AG10803 (cell line): ENCODE data around the gene DENND1A.
"Not testable (repeated sequence)": the region's sequence is repeated elsewhere in the genome, so short reads cannot be mapped to it uniquely, and the experiment has no call there.

Experiments
- DNase-seq: peaks from one replicate; pipeline ENCODE4 v3.0.0; 2010; ENCODE audit warnings: low read depth
- H3K4me3 ChIP-seq: 2 replicates; pipeline ENCODE4 v1.5.1; 2011; ENCODE audit warnings: mild to moderate bottlenecking, low read length, control low read depth
- TF ChIP-seq, protein P1 (sequence below): conservative IDR thresholded peaks from 2 replicates; pipeline ENCODE4 v1.5.1; 2011; ENCODE audit warnings: mild to moderate bottlenecking, low read length, control low read depth, inconsistent platforms

DENND1A gene

DNA sequence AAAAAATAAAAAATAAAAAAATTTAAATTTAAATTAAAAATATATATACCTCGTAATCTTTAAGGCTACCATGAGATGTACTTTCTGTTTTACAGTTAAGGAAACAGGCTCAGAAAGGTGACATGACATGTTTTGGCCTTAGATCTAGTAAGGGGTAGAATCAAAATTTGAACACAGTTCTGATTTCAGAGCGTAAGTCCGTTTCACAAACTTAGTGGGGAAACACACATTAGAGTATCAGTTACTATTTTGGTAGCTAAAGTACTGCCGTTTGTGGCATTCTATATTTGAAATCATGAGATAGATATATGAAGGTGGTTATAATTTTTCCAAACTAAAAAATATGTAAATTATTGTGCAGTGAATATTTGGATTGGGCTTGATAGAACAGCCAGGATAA lies 186.2 kb downstream of the DENND1A start:
- DNase-seq, result no peak
- TF ChIP-seq, protein P1, sequence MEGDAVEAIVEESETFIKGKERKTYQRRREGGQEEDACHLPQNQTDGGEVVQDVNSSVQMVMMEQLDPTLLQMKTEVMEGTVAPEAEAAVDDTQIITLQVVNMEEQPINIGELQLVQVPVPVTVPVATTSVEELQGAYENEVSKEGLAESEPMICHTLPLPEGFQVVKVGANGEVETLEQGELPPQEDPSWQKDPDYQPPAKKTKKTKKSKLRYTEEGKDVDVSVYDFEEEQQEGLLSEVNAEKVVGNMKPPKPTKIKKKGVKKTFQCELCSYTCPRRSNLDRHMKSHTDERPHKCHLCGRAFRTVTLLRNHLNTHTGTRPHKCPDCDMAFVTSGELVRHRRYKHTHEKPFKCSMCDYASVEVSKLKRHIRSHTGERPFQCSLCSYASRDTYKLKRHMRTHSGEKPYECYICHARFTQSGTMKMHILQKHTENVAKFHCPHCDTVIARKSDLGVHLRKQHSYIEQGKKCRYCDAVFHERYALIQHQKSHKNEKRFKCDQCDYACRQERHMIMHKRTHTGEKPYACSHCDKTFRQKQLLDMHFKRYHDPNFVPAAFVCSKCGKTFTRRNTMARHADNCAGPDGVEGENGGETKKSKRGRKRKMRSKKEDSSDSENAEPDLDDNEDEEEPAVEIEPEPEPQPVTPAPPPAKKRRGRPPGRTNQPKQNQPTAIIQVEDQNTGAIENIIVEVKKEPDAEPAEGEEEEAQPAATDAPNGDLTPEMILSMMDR, result no peak
- H3K4me3 ChIP-seq, result no peak overlapping the region

DNA sequence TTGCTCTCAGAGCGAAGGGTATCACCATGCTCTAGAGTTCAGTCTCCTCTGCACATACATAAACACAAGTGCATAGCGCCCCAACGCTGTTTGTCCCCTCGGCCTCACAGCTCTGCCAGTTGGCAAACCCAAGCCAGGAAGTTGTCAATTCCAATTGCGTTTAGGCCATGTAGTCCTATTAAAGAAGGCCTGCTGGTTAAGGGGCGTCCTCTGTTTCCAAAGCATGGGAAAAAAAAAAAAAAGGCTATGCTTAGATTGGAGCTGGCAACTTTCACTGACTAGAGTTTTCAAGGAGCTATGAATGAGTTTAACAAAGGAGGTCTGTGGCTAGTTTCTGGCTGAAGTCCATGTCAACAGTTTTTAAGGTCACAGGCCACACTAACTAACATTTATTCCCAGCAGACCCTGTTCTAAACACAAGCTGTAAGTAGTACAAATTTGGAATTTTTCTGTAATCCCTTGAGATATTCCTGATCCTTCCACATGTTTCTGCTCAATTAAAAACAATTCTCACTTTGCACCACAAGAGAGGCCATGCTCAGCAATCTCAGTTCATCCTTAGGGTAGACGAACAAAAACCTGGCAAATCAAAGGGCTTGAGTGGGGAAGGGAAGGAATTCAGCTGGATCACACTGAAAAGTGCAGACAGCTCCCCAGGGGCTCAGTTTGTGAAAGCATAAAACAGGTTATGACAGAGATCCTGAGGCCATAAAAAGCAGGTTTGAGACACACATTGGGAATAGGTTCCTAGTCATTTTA lies 187.7 kb downstream of the DENND1A start:
- DNase-seq, result peak; percentile 60
- no peak overlapping the region for H3K4me3 ChIP-seq
- TF ChIP-seq, protein P1, result no peak

GRCh38 chr9:123741214-123741613 lies 188.7 kb downstream of the DENND1A start:
- TF ChIP-seq, protein P1, result no peak
- no peak overlapping the region for H3K4me3 ChIP-seq
- no peak for DNase-seq

GRCh38 chr9:123739902-123740301 lies 190.0 kb downstream of the DENND1A start:
- TF ChIP-seq, protein P1, result no peak
- H3K4me3 ChIP-seq, result no peak overlapping the region
- DNase-seq, result no peak

- no peak overlapping the region for H3K4me3 ChIP-seq
- DNase-seq, result no peak
- TF ChIP-seq, protein P1, result no peak
Measured at GRCh38 chr9:123739387-123739786, 190.5 kb downstream of the DENND1A start.

DNA sequence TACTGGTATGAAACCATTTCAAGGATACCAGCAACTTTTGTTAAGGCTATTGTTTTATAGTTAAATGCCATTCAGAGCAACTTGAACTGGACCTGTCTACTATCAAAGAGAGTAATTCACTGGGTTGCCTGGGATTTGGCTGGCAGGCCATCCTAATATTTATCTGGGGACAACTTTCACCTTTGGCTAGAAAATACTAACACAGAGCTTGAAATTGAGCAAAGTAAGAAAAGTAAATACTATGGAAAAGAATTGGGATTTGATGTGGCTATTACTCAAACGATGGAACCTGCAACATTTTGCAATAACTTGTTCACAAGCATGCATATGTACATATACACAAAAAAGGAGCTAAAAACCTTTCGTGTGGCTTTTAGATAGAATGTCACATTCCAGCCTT lies 191.3 kb downstream of the DENND1A start:
- no peak for DNase-seq
- H3K4me3 ChIP-seq, result no peak overlapping the region
- TF ChIP-seq, protein P1, result no peak

DNA sequence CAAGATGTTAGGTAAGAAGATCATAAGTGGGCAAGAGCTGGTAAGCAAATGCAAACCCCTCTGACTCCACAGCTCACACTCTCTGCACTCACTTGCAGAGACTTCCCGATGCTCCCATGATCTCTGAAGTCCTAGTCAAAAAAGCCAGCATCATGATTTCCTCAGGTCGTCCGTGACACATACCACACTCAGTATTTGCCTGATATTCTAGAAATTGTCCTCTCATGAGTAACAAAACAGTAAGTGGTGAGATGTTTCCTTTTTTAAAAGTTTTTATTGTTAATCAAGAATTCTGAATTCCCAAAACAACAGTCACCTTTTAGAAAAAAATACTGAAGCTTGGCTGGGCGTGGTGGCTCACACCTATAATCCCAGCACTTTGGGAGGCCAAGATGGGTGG lies 194.6 kb downstream of the DENND1A start:
- TF ChIP-seq, protein P1, result no peak
- H3K4me3 ChIP-seq, result no peak overlapping the region
- DNase-seq, result no peak

DNA sequence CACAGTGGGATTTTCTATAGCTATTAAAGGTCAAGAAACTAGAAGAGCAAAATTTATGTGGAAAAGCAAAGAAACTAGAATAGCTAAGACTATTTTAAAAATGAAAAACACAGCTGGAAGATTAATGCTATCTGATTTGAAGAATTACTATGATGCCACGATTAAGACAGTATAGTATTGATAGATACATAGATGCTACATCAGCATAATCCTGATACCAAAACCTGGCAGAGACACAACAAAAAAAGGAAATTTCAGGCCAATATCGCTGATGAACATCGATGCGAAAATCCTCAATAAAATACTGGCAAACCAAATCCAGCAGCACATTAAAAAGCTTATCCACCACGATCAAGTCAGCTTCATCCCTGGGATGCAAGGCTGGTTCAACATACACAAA lies 201.4 kb downstream of the DENND1A start:
- not testable (repeated sequence) for DNase-seq, H3K4me3 ChIP-seq
